Neural crest cell (in vitro differentiated cells): Measurements from ENCODE around the gene CACNA1E. TPM values are rescaled to one million over a fixed set of nuclear protein-coding genes. Genes with fewer than 3 reads are reported as not detected.

ENCODE experiments used
- DNase-seq: peaks from one replicate; pipeline ENCODE4 v3.0.0; 2021; ENCODE audit warnings: low read depth, mixed read lengths, low spot score
- H3K27ac Mint-ChIP-seq: one replicate; pipeline ENCODE4 v1.8.0; 2021; ENCODE audit warnings: mild to moderate bottlenecking, mixed read lengths; ENCODE audit not compliant: unreplicated experiment
- H3K27me3 Mint-ChIP-seq: 2 replicates; pipeline ENCODE4 v1.8.0; 2021; ENCODE audit warnings: low read depth, mild to moderate bottlenecking, mixed read lengths
- H3K36me3 Mint-ChIP-seq: 2 replicates; pipeline ENCODE4 v1.8.0; 2021; ENCODE audit warnings: low read depth, mild to moderate bottlenecking, mixed read lengths
- H3K4me1 Mint-ChIP-seq: 2 replicates; pipeline ENCODE4 v1.8.0; 2021; ENCODE audit warnings: mixed read lengths
- H3K4me3 Mint-ChIP-seq: one replicate; pipeline ENCODE4 v1.8.0; 2021; ENCODE audit warnings: mild to moderate bottlenecking, mixed read lengths
- H3K9me3 Mint-ChIP-seq: 2 replicates; pipeline ENCODE4 v1.8.0; 2021; ENCODE audit warnings: mixed read lengths
- total RNA-seq: library from RNA; stranded (reverse); gene quantifications from 2 replicates; pipeline ENCODE4 v1.2.1, GENCODE V29; 2021
- TF ChIP-seq, protein P1 (sequence below): fragments of 200-600 bp; sonication (generic); conservative IDR thresholded peaks from 2 replicates; pipeline ENCODE4 v1.5.0; 2021; ENCODE audit warnings: antibody characterized with exemption, mild to moderate bottlenecking

CACNA1E gene
- total RNA-seq, 1 donor from 2014 or later: 1.3 TPM

- TF ChIP-seq, protein P1, sequence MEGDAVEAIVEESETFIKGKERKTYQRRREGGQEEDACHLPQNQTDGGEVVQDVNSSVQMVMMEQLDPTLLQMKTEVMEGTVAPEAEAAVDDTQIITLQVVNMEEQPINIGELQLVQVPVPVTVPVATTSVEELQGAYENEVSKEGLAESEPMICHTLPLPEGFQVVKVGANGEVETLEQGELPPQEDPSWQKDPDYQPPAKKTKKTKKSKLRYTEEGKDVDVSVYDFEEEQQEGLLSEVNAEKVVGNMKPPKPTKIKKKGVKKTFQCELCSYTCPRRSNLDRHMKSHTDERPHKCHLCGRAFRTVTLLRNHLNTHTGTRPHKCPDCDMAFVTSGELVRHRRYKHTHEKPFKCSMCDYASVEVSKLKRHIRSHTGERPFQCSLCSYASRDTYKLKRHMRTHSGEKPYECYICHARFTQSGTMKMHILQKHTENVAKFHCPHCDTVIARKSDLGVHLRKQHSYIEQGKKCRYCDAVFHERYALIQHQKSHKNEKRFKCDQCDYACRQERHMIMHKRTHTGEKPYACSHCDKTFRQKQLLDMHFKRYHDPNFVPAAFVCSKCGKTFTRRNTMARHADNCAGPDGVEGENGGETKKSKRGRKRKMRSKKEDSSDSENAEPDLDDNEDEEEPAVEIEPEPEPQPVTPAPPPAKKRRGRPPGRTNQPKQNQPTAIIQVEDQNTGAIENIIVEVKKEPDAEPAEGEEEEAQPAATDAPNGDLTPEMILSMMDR: no peak
- H3K27me3 Mint-ChIP-seq: no peaks in the 10 kb centered on the region
These were observed 319.1 kb downstream of the CACNA1E start for GRCh38 chr1:181802466-181802865.

DNA sequence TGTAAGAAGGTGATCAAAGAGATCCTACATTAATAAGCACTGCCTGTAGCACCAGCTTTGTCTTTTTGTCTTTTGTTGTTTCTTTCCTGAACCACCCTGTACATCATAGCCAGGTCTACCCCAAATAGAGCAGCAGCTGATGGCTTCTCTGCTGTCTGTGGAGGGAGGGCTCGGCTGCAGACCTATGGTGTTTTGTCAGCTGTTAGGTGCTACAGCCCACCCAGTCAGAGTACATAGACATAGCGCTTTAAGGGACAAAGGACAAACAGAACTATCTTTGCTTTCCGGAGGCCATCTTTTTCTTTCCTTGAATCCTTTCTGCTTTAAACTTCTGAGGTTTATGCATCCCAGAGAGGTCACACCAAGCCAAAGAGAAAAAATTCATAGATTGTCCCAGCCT lies 320.1 kb downstream of the CACNA1E start:
- no peak for DNase-seq
- Mint-ChIP-seq H3K36me3 (no peaks in the 10 kb centered on the region), H3K27ac (no peak overlapping the region), H3K9me3 (no peaks in the 10 kb centered on the region), H3K4me3 (no peak overlapping the region), H3K27me3 (no peaks in the 10 kb centered on the region), H3K4me1 (peaks cover 6% of the 10 kb centered on the region)
- TF ChIP-seq, protein P1: no peak

More at GRCh38 chr1:181802466-181802865, 319.1 kb downstream of the CACNA1E start:
- Mint-ChIP-seq H3K9me3 (no peaks in the 10 kb centered on the region), H3K4me1 (peaks cover 6% of the 10 kb centered on the region), H3K4me3 (no peak overlapping the region), H3K36me3 (no peaks in the 10 kb centered on the region), H3K27ac (no peak overlapping the region)
- DNase-seq: no peak

- no peaks in the 10 kb centered on the region for H3K36me3 Mint-ChIP-seq
- H3K4me3 Mint-ChIP-seq: no peak overlapping the region
- TF ChIP-seq, protein P1: no peak
- no peaks in the 10 kb centered on the region for H3K9me3 Mint-ChIP-seq
- no peaks in the 10 kb centered on the region for H3K27me3 Mint-ChIP-seq
- DNase-seq: no peak
- peaks cover 6% of the 10 kb centered on the region for H3K4me1 Mint-ChIP-seq
- H3K27ac Mint-ChIP-seq: no peak overlapping the region
These were observed 321.7 kb downstream of the CACNA1E start for GRCh38 chr1:181804989-181805388.

- no peak for DNase-seq
- Mint-ChIP-seq H3K4me3 (no peak overlapping the region), H3K9me3 (no peaks in the 10 kb centered on the region), H3K27ac (no peak overlapping the region), H3K36me3 (no peaks in the 10 kb centered on the region), H3K27me3 (peaks cover 6% of the 10 kb centered on the region), H3K4me1 (peaks cover 7% of the 10 kb centered on the region)
- TF ChIP-seq, protein P1: no peak
These were observed 323.4 kb downstream of the CACNA1E start for GRCh38 chr1:181806746-181807145.

- TF ChIP-seq, protein P1: no peak
- Mint-ChIP-seq H3K36me3 (no peaks in the 10 kb centered on the region), H3K27ac (no peak overlapping the region), H3K4me3 (no peak overlapping the region), H3K4me1 (peaks cover 10% of the 10 kb centered on the region), H3K27me3 (peaks cover 10% of the 10 kb centered on the region), H3K9me3 (no peaks in the 10 kb centered on the region)
- DNase-seq: no peak
These were observed 323.9 kb downstream of the CACNA1E start for GRCh38 chr1:181807251-181807650.
